ENCODE results near the gene COG5.

GRCh38 chr7:107232568-107233090, 331.1 kb downstream of the COG5 start:
- TF ChIP-seq CTCF (IDR thresholded peaks at IDR 0.05), result no peak
- no peak for TF ChIP-seq POLR2A (IDR thresholded peaks at IDR 0.05)
